NCI-H82 treated with DMSO at 0.1 percent for 48 hours (cell line): ENCODE results near the gene GPRIN2.

Experiments
- DNase-seq: peaks from one replicate; lab custom pipeline; 2025; ENCODE audit not compliant: unreplicated experiment; lab: John Stamatoyannopoulos, UW

GPRIN2 gene

GRCh38 chr10:46549171-46550075, 7.0 kb downstream of the GPRIN2 start:
- no peak for DNase-seq

- DNase-seq = no peak
Observed at GRCh38 chr10:46548498-46549090, 7.9 kb downstream of the GPRIN2 start.

DNA sequence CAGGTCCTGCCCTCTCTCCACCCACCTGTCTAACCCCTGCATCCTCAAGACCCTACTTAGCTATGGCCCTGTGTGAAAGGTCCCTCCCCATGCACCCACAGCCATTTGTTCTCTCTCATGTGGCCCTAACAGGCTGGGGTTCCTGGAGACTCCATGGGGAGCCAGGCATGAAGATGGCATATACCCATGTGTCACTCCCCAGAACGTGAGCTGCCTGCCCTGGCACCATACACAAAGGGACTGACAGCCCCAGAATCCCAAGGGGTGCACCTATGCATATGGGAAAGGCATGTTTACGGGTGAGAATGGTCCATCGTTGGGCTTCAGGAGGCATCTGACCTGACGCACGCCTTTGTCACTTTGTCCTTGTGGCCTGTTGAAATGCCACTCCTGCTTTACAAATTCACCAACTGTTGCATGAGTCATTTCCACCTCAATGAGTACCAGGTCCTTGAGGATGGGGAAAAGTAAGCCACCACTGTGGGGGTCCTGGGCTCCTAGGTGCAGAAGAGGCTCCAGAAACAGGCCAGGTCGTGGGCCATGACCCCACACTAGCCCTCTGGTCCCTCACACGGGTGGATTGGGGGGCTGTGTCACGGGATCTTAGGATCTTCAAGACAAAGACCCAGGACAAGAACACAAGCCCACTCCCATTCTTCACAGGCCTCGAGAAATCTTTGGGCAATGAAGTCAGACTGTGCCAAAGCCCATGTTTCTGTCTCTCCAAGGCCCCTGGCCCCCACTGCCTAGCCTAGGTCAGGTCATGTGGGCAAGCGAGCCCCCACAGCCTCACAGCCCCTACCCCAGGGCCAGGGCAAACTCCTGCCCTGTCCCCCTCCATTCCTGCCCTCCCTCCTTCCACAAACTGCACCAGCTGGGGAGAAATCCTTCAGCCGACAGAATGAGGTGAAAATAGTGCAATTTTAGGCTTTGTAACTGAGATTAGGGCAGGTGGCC, 8.6 kb downstream of the GPRIN2 start:
- DNase-seq = no peak

GRCh38 chr10:46546591-46547540, 9.6 kb downstream of the GPRIN2 start:
- no peak for DNase-seq

- DNase-seq = no peak
Observed at GRCh38 chr10:46545861-46546590, 10.4 kb downstream of the GPRIN2 start.

DNA sequence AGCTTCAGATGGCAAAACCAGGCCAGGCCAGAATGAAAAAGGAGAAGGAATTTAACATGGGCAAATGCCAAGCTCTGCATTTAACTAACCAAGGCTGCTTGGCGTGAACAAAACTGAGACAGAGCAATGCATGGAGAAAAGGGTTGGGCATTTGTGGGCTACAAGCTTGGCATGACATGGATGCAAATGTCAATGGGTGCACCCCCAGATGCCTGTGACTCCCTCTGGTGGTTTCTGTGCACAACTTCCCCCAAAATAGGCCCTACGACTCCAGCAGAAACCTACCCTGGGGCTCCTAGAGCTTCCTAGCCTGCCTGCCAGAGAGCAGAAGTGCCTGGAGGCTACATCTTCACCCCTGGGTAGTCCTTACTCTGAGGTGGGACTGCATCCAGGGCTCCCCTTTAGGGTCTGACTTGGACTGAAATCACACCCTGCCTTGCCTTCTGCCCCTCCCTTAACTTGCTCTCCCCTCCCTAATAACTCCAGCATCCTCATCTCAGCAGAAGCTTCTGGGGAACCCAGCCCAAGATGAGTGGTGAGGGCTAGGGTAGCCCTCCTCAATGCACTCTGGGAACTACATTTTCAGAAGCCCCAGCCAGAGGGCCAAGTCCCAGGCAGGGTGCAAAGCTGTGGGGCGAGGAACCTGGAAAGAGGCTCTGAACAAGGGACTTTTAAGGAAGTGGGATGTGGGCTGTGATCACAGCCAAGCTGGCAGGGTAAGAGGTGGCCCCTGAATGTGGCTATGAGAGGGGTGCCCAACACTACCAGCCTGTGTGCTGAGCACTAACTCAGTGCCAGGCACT, 11.3 kb downstream of the GPRIN2 start:
- no peak for DNase-seq

DNA sequence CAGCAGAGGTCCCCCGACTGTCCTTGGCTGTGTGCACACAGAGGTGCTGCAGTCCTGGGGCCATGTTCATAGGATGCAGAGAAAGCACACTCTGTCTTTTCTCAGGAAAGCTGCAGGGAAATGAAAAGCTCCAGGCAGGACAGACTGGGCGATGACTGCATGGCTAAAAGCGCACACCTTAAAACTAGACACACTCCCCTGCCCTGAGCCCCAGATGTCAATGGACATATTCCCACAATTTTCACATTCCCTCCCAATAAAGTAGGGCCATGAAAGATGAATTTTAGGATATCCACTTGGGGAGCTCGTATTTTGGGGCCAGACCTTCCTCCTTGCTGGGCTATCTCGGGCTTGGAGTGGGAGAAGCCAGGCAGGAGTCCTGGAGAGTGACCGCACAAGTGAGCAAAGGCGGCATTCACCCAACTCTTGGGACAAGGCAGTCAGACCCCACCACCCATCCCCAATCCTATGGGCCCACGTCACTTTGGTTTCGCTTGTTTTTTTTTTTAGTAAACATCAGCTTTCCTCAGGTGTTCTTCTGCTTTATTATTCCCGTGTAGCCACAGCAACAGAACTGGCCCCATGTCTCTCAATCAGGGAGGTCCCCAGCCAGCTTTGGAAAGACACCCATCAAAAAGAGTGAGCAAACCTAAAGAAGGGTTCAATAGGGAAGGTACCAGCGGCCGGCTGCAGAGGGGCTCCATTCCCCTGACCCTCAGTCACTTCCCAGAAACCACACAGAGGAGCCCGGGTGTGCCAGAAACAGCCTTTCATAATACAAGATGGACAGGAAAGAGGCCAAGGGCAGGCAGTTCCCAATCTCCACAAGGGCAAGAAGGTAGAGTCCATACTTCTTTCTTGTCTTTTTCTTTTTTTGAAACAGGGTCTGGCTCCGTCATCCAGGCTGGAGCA, 12.7 kb downstream of the GPRIN2 start:
- DNase-seq = no peak

- DNase-seq = no peak
Observed at GRCh38 chr10:46542567-46543465, 13.6 kb downstream of the GPRIN2 start.

- DNase-seq = no peak
Observed at GRCh38 chr10:46541735-46542566, 14.5 kb downstream of the GPRIN2 start.

DNA sequence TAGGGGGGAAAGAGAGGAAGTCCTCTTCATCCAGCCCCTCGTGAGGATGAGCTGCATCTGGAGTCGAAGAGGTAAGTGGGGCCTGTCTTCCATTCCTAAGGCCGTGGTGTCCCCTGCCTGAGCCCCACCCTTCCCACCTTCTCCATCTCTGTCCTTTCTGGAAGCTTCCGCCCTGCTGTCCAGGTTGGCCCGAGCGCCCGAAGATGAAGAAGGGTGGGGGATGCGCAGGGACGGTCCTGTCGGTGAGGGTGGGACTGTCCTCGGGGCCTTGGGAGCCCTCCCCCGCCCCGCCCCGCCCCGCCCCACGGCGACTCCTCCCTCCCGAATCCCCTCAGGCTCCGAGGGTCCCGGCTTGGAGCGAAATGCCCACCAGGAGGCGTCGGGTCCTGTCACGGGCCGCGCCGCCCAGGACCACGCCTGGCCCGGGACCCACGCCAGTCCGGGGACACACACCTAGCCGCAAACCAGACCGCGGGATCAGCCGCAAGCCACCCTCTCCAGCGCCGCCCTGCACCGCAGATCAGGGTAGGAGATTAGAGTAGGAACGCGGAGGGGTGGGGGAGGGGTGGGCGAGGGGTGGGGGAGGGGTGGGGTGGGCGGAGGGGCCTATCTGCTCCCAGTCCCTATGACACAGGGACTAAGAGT, 15.3 kb downstream of the GPRIN2 start:
- no peak for DNase-seq

DNA sequence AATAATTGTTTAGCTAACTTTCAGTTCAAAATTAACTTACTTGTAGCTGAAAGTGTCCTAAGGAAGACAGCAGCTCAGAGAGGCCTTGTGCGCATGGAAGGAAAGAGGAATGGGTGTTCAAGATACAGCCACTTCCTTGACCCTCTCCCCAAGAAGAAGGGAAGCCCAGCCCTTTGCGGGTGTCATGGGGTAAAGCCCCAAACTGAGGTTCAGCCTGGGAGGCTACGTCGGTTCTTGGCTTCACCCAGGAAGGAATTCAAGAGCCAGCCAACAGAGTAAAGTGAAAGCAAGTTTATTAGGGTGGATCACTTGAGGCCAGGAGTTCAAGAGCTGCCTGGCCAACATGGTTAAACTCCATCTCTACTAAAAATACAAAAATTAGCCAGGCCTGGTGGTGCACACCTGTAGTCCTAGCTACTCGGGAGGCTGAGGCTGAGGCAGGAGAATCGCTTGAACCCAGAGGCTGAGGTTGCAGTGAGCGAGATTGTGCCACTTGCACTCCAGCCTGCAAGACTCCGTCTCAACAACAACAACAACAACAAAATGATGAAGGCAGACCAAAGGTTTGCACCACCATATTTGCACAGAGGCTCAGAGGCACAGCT, 15.9 kb downstream of the GPRIN2 start:
- DNase-seq = no peak

DNA sequence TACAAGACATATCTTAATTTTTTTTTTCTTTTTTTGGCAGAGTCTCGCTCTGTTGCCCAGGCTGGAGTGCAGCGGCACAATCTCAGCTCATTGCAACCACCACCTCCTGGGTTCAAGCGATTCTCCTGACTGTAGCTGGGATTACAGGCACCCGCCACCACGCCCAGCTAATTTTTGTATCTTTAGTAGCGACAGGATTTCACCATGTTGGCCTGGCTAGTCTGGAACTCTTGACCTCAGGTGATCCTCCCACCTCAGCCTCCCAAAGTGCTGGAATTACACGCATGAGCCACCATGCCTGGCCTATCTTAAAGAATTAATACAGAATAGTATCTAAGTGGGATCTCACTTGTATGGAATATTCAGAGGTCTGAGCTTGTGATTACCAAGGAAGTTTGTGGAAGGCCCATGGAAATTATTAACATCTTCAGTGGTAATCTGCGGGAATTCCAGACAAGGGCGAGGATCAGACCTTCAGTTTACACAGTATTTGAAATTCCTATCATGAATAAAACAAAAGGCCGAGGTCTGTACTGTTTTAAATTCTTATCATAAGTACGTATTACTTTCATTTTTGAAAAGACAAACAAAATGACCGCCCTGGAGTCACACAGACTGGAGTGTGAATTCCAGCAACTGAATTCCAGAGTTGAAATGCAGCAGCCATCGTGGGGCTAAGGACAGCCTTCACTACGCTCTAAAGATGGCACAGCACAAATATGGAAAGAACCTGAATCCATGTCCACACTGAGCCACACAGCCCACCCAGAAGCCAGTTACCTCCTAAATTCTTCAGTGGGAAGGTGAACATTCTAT, 16.7 kb downstream of the GPRIN2 start:
- DNase-seq = no peak

GRCh38 chr10:46538717-46539426, 17.6 kb downstream of the GPRIN2 start:
- DNase-seq = no peak
